ENCODE measurements around the gene MPZL3.

MPZL3 gene

DNA sequence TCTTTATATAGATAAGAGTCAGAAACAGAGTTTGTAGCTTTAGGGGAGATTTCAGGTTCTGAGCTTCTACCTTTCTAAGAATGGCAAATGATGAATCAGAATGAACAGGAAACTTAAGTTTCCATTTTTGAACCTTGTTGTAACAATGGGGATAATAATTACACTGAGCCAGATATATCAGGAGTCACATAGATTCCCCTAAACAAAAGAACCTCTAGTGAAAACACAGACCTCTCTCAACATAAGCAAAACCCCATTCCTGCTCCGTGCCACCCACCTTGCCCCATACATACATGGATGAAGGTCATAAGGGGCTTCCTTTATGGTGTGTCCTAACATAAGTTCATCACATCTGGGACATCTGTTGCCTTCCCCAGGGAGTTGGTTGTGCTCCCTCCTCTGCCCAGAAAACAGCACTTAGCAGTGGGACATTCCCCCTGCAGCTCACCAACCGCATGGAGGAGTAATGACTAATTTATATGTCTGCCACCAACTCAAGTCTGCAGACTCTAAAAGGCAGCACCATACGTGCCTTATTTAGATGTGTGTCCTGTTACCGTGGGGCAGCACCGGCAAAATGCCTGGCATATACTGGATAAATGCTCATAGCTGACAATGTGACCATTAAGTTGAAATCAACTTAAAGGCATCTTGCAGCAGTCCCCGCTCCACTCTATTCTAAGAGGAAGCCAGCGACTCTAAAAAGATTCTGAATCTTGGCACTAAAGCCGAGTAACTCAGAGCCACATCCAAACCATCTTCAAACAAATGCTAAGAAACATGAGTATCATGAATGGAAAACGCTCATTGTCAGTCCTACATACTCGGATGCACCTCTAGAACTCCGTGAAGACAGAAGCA, 35.3 kb downstream of the MPZL3 start:
- Mint-ChIP-seq H3K27me3 (ENCODE audit: low read depth) (no peaks in the 10 kb centered on the region), H3K36me3 (ENCODE audit: low read depth) (peaks cover 31% of the 10 kb centered on the region), H3K4me1 (ENCODE audit: low read depth) (peaks cover 80% of the 10 kb centered on the region), H3K4me3 (peak overlapping the region; percentile 72), H3K9me3 (no peaks in the 10 kb centered on the region), H3K27ac (peak overlapping the region; percentile 91)

DNA sequence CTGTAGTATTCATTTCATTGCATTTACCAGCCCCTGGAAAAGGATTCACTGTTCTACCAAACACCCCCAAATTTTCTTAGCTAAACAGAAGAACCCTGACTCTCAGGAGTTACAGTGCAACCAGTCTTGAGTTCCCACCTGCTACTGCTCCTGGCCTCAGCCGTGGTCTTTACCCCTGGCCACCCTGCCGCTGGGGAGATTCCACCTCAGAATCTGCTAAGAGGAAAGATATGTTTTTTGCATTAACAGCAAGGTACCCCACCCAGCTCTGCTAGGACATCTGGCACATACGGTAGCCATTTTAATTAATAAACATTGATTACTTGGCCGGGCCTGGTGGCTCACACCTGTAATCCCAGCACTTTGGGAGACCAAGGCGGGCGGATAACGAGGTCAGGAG, 36.4 kb downstream of the MPZL3 start:
- no peaks in the 10 kb centered on the region for H3K9me3 Mint-ChIP-seq
- H3K27me3 Mint-ChIP-seq (ENCODE audit: low read depth), result no peaks in the 10 kb centered on the region
- peak overlapping the region; percentile 86 for H3K27ac Mint-ChIP-seq
- peak overlapping the region; percentile 52 for H3K4me3 Mint-ChIP-seq
- H3K4me1 Mint-ChIP-seq (ENCODE audit: low read depth), result peaks cover 82% of the 10 kb centered on the region
- peaks cover 40% of the 10 kb centered on the region for H3K36me3 Mint-ChIP-seq (ENCODE audit: low read depth)

DNA sequence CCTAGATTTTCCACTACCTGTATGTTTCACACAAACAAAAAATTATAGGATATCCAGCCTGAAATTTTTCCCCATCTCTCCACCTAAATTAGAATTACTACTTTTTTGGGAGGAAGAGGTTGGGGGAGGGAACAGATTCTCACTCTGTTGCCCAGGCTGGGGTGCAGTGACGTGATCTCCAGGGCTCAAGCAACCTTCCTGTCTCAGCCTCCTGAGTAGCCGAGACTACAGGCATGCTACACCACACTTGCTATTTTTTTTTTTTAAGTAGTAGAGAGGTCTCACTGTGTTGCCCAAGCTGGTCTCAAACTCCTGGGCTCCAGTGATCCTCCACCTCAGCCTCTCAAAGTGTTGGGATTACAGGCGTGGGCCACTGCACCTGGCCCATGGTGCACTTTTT, 36.9 kb downstream of the MPZL3 start:
- Mint-ChIP-seq H3K36me3 (ENCODE audit: low read depth) (peaks cover 45% of the 10 kb centered on the region), H3K27me3 (ENCODE audit: low read depth) (no peaks in the 10 kb centered on the region), H3K9me3 (no peaks in the 10 kb centered on the region), H3K27ac (peak overlapping the region; percentile 86), H3K4me1 (ENCODE audit: low read depth) (peaks cover 79% of the 10 kb centered on the region), H3K4me3 (peak overlapping the region; percentile 54)

DNA sequence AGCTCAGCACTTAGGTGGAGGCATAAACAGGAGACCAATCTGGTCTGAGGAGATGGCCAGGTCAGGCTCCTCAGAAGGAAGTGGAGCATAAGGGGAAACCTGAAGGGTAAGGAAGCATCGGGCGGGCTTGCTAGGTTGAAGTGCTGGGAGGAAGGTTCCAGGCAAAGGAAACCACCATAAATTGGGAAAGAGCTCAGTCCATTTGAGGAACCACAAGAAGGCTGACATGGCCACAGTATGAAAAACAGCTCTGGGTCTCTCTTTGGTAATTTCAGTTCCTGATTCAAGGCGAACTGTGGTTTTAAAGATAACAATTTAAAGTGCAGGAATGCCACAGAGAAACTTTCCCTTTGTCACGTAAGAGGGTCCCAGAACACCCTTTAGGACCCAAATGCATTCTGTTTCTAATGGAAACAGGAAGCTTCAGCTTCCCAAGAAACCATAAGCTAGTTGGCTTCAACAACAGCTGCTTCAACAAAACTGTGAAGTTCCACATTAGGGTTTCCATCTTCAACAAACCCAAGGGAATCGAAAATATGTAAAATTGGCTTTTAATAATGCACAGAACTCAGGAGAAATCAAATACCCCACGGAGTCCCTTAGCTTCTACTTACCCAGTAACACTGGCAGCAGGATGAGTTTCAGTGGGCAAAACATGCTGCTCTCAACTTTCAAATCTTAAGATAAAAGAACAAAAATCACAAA, 37.8 kb downstream of the MPZL3 start:
- Mint-ChIP-seq H3K4me3 (peak overlapping the region; percentile 54), H3K27ac (peak overlapping the region; percentile 86), H3K9me3 (no peaks in the 10 kb centered on the region), H3K4me1 (ENCODE audit: low read depth) (peaks cover 71% of the 10 kb centered on the region), H3K27me3 (ENCODE audit: low read depth) (no peaks in the 10 kb centered on the region), H3K36me3 (ENCODE audit: low read depth) (peaks cover 40% of the 10 kb centered on the region)

DNA sequence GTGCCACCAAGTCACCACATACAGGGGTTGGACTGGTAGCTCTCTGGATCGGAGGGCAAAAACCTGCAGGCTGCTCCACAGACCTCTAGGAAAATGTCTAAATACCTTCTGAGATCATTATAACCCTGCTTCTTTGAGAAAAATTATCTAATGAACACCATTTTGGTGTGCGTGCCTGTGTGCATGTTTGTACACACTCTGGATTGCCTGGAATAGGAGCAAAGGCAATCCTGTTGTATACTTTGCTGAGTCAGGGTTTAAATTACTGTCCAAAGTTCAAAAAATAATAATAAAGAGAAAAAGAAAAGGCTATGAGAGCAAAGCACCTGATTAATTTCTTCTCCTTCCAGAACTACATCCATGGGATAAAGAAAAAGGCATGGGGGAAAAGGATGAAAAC, 38.4 kb downstream of the MPZL3 start:
- Mint-ChIP-seq H3K27ac (peak overlapping the region; percentile 69), H3K9me3 (no peaks in the 10 kb centered on the region), H3K27me3 (ENCODE audit: low read depth) (no peaks in the 10 kb centered on the region), H3K4me3 (peak overlapping the region; percentile 12), H3K36me3 (ENCODE audit: low read depth) (peaks cover 40% of the 10 kb centered on the region), H3K4me1 (ENCODE audit: low read depth) (peaks cover 70% of the 10 kb centered on the region)

DNA sequence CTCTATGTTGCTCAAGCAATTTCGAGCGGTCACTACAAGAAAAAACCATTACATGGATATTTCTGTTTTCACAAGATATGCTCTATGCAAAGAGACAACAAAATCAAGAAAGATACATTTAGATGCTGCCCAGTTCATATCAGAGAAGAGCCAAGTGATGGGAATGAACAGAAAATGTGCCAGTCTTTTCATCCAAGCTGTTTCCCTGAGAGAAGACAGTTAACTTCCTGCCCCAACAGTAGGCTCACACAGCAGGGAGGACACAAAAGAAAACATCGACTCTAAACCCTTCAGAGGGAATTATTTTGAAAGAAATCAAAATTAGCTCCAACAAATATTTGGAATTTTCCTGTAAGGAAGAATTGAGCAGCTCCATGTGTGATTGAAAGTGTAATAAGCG, 39.0 kb downstream of the MPZL3 start:
- no peaks in the 10 kb centered on the region for H3K9me3 Mint-ChIP-seq
- H3K36me3 Mint-ChIP-seq (ENCODE audit: low read depth), result peaks cover 39% of the 10 kb centered on the region
- H3K27ac Mint-ChIP-seq, result peak overlapping the region; percentile 69
- H3K27me3 Mint-ChIP-seq (ENCODE audit: low read depth), result no peaks in the 10 kb centered on the region
- H3K4me1 Mint-ChIP-seq (ENCODE audit: low read depth), result peaks cover 69% of the 10 kb centered on the region
- H3K4me3 Mint-ChIP-seq, result peak overlapping the region; percentile 9

DNA sequence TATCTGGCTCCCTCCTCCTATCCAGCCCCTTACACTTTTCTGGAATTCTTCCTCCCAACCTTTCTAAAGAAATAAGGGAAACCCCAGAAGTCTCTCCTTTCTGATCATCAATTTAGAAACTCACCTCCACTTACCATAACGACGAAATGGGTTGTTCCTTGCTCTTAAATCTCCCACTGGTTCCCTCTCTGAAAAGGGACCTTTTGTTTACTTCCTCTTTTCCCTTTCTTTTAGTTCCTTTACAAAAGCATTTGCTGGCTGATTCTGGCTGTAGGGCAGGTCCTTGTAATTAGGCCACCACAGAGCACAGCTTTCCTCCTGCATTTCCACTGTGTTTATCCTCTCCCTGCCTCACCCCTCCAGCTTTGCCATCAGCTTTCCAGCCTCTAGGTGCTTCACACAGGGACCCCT, 39.4 kb downstream of the MPZL3 start:
- Mint-ChIP-seq H3K36me3 (ENCODE audit: low read depth) (peaks cover 42% of the 10 kb centered on the region), H3K4me3 (no peak overlapping the region), H3K27me3 (ENCODE audit: low read depth) (no peaks in the 10 kb centered on the region), H3K27ac (no peak overlapping the region), H3K4me1 (ENCODE audit: low read depth) (peaks cover 71% of the 10 kb centered on the region), H3K9me3 (no peaks in the 10 kb centered on the region)

DNA sequence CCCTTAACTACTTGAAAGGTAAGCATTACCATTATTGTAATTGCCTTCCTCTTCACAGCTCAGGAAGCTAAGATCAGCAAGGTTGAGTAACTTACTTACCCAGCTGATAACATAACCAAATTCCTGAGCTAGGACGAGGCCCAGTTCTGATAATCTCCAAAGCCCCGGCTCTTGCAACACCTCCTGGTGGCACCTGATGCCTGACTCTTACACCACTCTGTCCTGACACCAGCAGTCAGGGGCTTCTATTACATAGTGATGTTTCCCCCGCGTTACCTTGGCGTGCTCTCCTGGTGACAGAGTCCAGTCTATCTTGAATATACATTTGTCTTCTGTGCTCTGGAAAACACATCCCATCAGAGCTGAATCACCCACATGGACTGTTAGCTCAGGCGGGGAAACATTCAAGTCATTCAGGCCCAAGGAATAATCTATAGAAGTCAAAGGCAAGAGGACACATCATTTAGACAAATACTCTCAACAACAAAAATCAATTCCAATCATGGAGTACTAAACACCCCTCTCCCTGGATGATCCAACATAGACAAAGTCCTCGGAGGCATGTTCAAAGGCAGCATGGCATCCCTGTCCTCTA, 39.9 kb downstream of the MPZL3 start:
- Mint-ChIP-seq H3K27me3 (ENCODE audit: low read depth) (no peaks in the 10 kb centered on the region), H3K9me3 (no peaks in the 10 kb centered on the region), H3K4me1 (ENCODE audit: low read depth) (peaks cover 67% of the 10 kb centered on the region), H3K27ac (no peak overlapping the region), H3K36me3 (ENCODE audit: low read depth) (peaks cover 44% of the 10 kb centered on the region), H3K4me3 (no peak overlapping the region)

DNA sequence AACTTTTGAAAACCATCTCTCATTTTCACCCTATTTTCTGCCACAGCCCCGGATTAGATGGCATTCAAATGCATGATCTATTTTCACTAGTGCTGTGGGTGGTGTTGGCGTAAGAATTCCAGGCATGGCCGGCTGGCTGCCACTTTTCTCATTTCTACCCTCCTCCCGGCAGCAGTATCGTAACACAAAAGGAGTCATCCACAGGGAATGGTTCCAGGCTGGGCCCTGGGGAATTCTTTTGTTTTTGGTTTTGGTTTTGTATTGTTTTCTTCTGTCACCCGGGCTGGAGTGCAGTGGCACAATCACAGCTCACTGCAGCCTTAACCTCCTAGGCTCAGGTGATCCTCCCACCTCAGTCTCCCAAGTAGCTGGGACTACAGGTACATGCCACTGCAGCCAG, 41.2 kb downstream of the MPZL3 start:
- Mint-ChIP-seq H3K36me3 (ENCODE audit: low read depth) (peaks cover 52% of the 10 kb centered on the region), H3K27me3 (ENCODE audit: low read depth) (no peaks in the 10 kb centered on the region), H3K9me3 (peaks cover 3% of the 10 kb centered on the region), H3K4me3 (no peak overlapping the region), H3K4me1 (ENCODE audit: low read depth) (peaks cover 68% of the 10 kb centered on the region), H3K27ac (no peak overlapping the region)

DNA sequence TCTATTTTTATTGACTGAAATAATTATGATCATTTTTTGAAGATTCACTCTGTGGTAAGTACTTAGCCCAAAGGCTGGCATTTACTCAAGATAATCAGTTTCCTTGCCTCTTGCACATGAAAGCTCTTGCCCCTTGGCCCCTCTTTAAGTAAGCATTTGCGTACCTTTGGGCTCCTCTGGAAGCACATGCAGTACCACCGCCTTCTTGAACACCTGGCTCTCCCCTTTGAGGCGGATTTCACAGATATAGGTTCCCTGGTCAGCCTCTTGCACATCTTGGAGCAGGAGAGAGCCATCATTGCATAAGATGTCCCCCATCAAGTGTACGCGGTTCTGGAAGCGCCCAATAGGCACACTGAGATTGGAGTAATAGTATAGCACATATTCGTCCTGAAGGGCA, 41.8 kb downstream of the MPZL3 start:
- Mint-ChIP-seq H3K27ac (no peak overlapping the region), H3K36me3 (ENCODE audit: low read depth) (peaks cover 59% of the 10 kb centered on the region), H3K4me3 (no peak overlapping the region), H3K27me3 (ENCODE audit: low read depth) (no peaks in the 10 kb centered on the region), H3K9me3 (peaks cover 5% of the 10 kb centered on the region), H3K4me1 (ENCODE audit: low read depth) (peaks cover 70% of the 10 kb centered on the region)

DNA sequence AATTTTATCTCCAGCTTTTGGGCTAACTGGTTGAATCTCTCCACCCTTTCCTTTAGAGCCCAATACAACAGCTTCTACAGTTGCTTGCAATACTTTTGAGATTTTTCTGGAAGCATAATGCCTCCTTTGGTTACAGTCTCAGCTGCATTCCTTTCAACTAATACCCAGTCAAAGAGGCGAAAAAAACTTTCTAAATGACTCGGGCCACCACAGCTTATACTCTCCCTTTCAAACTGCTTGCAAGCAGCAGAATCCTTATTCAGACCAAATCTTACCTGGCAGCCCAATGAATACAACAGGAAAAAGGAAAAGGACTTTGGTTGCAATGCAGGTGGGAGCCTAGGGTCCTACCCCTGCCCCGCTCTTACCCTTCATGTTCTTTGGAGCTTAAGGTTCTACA, 43.1 kb downstream of the MPZL3 start:
- H3K27ac Mint-ChIP-seq, result no peak overlapping the region
- H3K4me1 Mint-ChIP-seq (ENCODE audit: low read depth), result peaks cover 60% of the 10 kb centered on the region
- no peak overlapping the region for H3K4me3 Mint-ChIP-seq
- H3K36me3 Mint-ChIP-seq (ENCODE audit: low read depth), result peaks cover 63% of the 10 kb centered on the region
- H3K9me3 Mint-ChIP-seq, result peaks cover 5% of the 10 kb centered on the region
- no peaks in the 10 kb centered on the region for H3K27me3 Mint-ChIP-seq (ENCODE audit: low read depth)

DNA sequence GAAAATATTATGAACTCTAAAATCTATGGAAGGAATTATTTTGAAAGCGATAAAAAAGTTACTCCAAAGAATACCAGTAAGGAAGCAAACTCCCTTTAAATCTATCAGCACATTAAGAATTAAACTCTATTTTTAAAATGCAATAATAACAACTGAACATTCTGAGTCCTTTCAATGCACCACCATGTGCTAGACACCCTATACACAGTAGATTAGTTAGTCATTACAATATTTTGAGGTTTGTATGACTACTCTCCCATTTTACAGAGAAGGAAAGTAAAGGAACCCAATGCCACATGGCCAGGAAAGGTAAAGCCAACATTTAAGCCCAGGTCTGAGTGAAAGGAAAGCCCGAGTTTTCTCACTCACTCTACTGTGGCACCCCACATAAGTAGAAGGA, 45.1 kb downstream of the MPZL3 start:
- Mint-ChIP-seq H3K4me3 (peak overlapping the region; percentile 71), H3K36me3 (ENCODE audit: low read depth) (peaks cover 49% of the 10 kb centered on the region), H3K27ac (peak overlapping the region; percentile 91), H3K27me3 (ENCODE audit: low read depth) (no peaks in the 10 kb centered on the region), H3K9me3 (peaks cover 5% of the 10 kb centered on the region), H3K4me1 (ENCODE audit: low read depth) (peaks cover 41% of the 10 kb centered on the region)

DNA sequence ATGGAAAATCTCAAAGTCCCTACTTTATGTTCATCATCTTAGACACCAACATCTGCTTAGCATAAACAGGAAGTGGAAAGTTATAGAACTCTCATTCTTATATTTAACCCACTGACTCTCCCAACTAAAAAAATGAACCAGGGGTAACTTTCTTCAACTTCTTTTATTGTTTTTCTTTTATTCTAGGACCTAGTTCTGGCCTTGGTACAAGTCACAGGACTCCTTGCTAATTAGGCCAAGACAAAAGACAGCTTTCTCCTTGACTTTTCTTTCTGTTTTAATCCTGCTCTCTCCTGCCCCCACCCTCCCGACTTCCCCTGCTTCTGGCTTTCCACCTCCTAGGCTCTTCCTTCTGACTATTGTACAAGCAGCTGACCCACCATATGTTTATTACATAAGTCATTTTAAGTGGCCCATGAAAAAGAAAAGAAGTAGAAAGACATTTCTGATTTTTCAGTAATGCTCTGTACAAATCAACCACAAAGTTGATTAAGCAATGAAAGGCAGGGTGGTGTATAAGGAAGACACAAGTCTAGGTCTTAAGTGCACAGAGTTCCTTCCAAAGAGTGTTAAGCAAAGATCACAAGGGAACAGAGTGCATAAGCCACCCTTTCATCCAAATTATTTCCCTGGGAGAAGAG, 45.7 kb downstream of the MPZL3 start:
- Mint-ChIP-seq H3K9me3 (peaks cover 5% of the 10 kb centered on the region), H3K4me1 (ENCODE audit: low read depth) (peaks cover 37% of the 10 kb centered on the region), H3K27ac (peak overlapping the region; percentile 91)

DNA sequence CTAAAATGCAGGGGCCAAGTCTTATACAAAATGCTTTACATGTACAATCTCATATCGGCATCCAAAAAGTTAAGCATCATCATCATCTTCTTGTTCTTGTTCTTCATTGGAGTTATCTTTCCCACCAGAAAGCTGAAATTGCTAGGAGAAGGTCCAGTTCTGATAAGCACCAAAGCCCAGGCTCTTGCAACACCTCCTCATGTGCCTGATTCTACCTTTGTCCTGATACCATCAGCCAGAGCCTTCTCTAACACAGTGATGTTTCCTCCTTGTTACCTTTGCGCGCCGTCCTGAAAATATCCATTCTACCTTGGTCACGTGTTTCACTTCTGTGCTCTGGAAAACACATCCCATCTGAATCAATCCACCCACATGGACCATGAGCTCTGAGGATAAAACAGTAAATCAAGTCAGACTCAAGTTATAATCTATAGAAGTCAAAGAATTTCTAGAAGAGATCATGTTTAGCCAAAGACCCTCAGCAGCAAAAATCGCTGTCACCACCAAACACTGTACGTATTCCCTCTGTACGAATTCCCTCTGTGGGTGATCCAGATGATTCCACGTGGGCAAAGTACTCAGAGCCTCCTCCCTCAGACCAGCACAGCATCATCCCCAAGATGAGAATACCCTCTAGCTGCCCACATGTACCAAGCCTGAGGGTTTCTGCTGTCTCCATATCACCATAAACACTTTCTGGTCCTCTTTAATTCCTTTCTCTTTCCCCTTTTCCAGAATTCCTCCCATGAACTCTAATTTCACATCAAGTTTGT, 46.4 kb downstream of the MPZL3 start:
- H3K36me3 Mint-ChIP-seq (ENCODE audit: low read depth), result peaks cover 38% of the 10 kb centered on the region
- H3K27me3 Mint-ChIP-seq (ENCODE audit: low read depth), result no peaks in the 10 kb centered on the region
- H3K4me3 Mint-ChIP-seq, result peak overlapping the region; percentile 71
- H3K27ac Mint-ChIP-seq, result peak overlapping the region; percentile 91
- H3K4me1 Mint-ChIP-seq (ENCODE audit: low read depth), result peaks cover 35% of the 10 kb centered on the region
- H3K9me3 Mint-ChIP-seq, result peaks cover 5% of the 10 kb centered on the region

More for the DNA sequence above, 45.7 kb downstream of the MPZL3 start:
- peaks cover 43% of the 10 kb centered on the region for H3K36me3 Mint-ChIP-seq (ENCODE audit: low read depth)
- H3K4me3 Mint-ChIP-seq, result peak overlapping the region; percentile 71
- H3K27me3 Mint-ChIP-seq (ENCODE audit: low read depth), result no peaks in the 10 kb centered on the region
